Measurements from ENCODE around the gene MTMR2.

Gene MTMR2

DNA sequence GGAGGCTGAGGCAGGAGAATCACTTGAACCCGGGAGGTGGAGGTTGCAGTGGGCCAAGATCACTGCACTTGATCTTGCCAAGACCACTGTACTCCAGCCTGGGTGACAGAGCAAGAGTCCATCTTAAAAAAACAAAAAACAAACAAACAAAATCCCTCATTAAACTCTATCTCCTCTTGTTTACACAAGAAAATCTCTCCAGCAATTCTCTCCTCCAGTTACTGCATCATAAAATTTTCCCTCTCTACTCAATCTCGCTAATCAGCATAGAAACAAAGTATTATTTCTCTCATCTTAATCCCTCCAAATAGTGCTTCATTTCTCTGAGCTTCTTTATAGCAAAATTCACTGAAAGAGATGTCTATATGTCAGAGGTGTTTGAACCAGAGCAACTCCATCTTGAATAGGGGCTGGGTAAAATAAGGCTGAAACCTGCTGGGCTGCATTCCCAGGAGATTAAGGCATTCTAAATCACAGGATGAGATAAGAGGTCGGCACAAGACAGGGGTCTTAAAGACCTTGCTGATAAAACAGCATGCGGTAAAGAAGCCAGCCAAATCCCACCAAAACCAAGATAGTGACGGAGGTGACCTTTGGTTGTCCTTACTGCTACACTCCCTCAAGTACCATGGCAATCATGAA is 19.8 kb downstream of the MTMR2 start:
- TF ChIP-seq, protein P1, sequence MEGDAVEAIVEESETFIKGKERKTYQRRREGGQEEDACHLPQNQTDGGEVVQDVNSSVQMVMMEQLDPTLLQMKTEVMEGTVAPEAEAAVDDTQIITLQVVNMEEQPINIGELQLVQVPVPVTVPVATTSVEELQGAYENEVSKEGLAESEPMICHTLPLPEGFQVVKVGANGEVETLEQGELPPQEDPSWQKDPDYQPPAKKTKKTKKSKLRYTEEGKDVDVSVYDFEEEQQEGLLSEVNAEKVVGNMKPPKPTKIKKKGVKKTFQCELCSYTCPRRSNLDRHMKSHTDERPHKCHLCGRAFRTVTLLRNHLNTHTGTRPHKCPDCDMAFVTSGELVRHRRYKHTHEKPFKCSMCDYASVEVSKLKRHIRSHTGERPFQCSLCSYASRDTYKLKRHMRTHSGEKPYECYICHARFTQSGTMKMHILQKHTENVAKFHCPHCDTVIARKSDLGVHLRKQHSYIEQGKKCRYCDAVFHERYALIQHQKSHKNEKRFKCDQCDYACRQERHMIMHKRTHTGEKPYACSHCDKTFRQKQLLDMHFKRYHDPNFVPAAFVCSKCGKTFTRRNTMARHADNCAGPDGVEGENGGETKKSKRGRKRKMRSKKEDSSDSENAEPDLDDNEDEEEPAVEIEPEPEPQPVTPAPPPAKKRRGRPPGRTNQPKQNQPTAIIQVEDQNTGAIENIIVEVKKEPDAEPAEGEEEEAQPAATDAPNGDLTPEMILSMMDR (IDR thresholded peaks at IDR 0.05; ENCODE audit: low read depth, low read length), result no peak
- Histone ChIP-seq H3K27me3 (ENCODE audit: insufficient read depth, low read depth, severe bottlenecking) (no peaks in the 10 kb centered on the region), H3K36me3 (no peaks in the 10 kb centered on the region), H3K4me3 (ENCODE audit: low read depth, low read length) (no peak overlapping the region), H3K9me3 (ENCODE audit: severe bottlenecking) (no peaks in the 10 kb centered on the region), H3K27ac (no peak overlapping the region)
- DNase-seq, result no peak

DNA sequence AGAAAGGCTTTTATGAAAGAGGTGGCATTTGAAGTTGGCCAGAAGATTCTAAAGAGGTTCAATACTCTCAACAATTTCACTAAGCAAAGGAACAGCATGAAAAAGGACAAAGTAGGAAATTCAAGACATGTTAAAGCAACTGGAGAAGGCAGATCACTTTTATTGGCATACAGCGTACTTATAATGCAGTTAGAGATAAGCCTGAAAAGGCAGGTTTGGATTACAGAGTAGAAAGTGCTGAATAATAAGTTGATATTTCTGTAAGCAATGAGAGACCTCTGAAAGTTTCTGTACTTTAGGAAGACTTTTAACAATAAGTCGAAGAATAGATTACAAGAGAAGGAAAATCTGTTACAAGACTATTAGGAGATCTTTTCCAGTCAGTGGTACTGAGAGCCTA is 25.1 kb downstream of the MTMR2 start:
- no peak overlapping the region for H3K27ac ChIP-seq
- TF ChIP-seq, protein P1 (IDR thresholded peaks at IDR 0.05; ENCODE audit: low read depth, low read length), result no peak
- no peak overlapping the region for H3K4me3 ChIP-seq (ENCODE audit: low read depth, low read length)
- no peaks in the 10 kb centered on the region for H3K27me3 ChIP-seq (ENCODE audit: insufficient read depth, low read depth, severe bottlenecking)
- no peaks in the 10 kb centered on the region for H3K36me3 ChIP-seq
- H3K9me3 ChIP-seq (ENCODE audit: severe bottlenecking), result no peaks in the 10 kb centered on the region
- DNase-seq, result no peak

DNA sequence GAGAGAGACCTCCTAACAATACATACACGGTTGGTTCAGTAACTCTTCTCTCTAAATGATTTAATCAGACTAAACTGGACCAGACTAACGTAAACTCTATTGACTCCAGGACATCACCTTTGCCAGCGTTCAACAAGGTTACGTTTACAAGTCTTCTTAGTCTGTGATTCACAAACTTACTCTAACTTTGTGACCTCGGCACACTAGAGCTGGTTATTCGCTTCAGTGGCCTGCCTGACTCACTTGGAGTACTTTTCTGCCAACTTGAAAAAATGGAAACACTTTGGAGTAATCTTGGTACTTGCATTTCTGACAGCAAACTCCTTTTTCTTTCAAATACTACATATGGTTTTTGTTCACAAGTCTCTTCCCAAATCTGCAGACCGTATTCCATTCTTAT is 26.2 kb downstream of the MTMR2 start:
- no peaks in the 10 kb centered on the region for H3K9me3 ChIP-seq (ENCODE audit: severe bottlenecking)
- TF ChIP-seq, protein P1 (IDR thresholded peaks at IDR 0.05; ENCODE audit: low read depth, low read length), result no peak
- no peaks in the 10 kb centered on the region for H3K27me3 ChIP-seq (ENCODE audit: insufficient read depth, low read depth, severe bottlenecking)
- DNase-seq, result no peak
- H3K27ac ChIP-seq, result no peak overlapping the region
- no peaks in the 10 kb centered on the region for H3K36me3 ChIP-seq
- H3K4me3 ChIP-seq (ENCODE audit: low read depth, low read length), result no peak overlapping the region

GRCh38 chr11:95895815-95896214 is 28.1 kb downstream of the MTMR2 start:
- no peaks in the 10 kb centered on the region for H3K36me3 ChIP-seq
- no peak overlapping the region for H3K4me3 ChIP-seq (ENCODE audit: low read depth, low read length)
- TF ChIP-seq, protein P1 (IDR thresholded peaks at IDR 0.05; ENCODE audit: low read depth, low read length), result no peak
- H3K27ac ChIP-seq, result no peak overlapping the region
- no peak for DNase-seq
- no peaks in the 10 kb centered on the region for H3K9me3 ChIP-seq (ENCODE audit: severe bottlenecking)
- H3K27me3 ChIP-seq (ENCODE audit: insufficient read depth, low read depth, severe bottlenecking), result no peaks in the 10 kb centered on the region

DNA sequence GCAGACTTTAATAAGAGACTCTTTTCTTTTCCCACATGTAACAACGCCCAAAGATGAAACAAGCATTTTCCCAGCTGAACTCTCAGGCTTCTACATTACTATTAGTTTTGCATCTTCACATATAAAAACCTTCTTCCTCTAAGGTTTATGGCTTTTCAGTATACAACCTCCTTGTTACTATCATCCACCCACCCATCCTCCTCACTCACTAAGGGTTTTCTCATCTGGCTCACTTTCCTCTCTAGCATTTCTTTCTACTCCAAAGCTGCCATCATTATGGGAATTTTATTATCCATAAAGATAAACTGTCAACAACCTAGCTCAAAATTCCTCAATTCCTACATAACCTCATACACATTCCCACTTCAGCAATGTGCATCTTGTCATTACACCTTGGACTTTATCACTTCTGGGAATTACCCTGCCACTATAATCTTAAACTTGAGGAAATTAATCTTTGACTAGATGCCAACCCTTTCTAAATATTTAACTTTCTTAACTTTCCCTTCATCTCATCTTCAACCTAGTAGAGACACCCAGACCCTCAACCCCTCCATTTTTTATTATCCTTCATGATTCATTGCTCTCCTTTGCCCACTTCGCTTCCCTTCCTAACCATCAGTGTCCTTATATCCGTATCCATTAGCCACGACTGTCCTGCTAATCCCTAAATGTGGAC is 30.9 kb downstream of the MTMR2 start:
- no peak for DNase-seq
- TF ChIP-seq, protein P1 (IDR thresholded peaks at IDR 0.05; ENCODE audit: low read depth, low read length), result no peak
- H3K4me3 ChIP-seq (ENCODE audit: low read depth, low read length), result no peak overlapping the region
- no peak overlapping the region for H3K27ac ChIP-seq
- no peaks in the 10 kb centered on the region for H3K9me3 ChIP-seq (ENCODE audit: severe bottlenecking)
- H3K27me3 ChIP-seq (ENCODE audit: insufficient read depth, low read depth, severe bottlenecking), result no peaks in the 10 kb centered on the region
- no peaks in the 10 kb centered on the region for H3K36me3 ChIP-seq
